ENCODE measurements around the gene KIF21A.

KIF21A gene

GRCh38 chr12:39383114-39383513, 59.8 kb downstream of the KIF21A start:
- no peak for DNase-seq

DNA sequence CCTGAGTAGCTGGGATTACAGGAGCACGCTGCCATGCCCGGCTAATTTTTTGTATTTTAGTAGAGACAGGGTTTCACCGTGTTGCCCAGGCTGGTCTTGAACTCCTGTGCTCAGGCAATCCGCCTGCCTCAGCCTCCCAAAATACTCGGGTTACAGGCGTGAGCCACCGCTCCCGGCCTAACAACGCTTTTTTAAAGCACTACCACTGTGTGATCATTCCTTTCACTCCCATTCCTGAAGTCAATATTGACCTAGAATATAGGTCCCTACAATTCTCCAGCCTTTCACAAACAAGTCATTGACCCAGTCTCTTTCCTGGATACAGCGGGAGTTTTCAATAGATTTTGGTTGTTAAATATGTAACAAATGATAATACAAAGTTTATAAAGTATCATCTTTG, 62.8 kb downstream of the KIF21A start:
- DNase-seq: no peak

- no peak for DNase-seq
Measured at GRCh38 chr12:39378341-39378740, 64.6 kb downstream of the KIF21A start.

GRCh38 chr12:39375206-39375808, 67.6 kb downstream of the KIF21A start:
- no peak for DNase-seq

GRCh38 chr12:39372929-39373328, 70.0 kb downstream of the KIF21A start:
- no peak for DNase-seq

- DNase-seq: no peak
Measured at GRCh38 chr12:39372204-39372925, 70.6 kb downstream of the KIF21A start.

- DNase-seq: no peak
Measured at GRCh38 chr12:39369756-39370155, 73.2 kb downstream of the KIF21A start.

DNA sequence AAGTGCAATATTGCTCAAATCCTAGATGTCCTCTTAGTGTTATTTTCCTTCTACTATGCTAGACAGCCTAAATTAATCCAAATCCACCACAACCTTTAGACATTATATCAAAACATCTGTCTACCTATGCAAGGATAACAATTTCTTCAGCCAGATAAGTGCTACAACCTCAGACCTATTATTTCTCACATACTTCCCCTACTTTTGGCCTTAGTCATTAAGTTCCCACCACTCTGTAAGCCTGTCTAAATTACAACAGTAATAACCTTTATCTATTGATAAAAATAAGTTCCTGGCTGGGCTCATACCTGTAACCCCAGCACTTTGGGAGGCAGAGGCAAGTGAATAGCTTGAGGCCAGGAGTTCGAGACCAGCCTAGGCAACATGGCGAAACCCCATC, 74.0 kb downstream of the KIF21A start:
- no peak for DNase-seq

DNA sequence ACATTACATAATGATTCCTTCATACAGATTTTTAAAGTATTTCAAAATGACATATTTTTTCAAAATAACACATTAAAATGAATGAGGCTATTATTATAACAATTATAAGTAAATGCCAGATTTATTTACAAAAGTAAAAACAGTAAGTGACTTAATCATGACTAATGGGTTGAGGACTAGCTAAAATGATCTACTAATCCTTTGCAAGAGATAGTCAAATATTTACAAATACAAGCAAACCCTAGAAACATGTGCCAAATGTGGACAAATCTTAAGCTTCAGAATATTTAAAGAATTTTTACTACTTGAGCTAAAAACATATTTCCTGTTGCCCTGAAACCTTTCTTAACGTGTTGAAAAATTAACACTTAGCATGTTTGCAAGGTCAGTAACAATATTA, 74.8 kb downstream of the KIF21A start:
- DNase-seq: no peak

- DNase-seq: no peak
Measured at GRCh38 chr12:39367494-39367893, 75.4 kb downstream of the KIF21A start.

- DNase-seq: no peak
Measured at GRCh38 chr12:39365364-39366001, 77.4 kb downstream of the KIF21A start.

DNA sequence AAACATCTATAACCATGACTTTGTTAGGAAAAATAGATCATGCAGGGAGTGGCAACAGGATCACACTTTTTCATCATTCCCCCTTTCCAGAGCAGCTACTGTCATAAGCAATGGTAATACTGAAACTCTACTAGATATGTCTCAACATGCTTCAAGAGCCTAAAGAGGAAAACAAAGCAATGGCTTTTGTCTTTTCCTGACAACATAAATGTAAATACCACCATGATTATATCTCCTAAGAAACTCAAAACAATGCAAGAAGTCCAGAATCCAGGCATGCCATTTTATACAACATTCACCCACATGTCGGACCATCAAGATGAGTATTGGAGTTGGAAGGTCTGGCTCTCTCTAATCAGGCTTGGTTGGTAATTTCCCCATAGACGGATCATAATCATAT, 78.7 kb downstream of the KIF21A start:
- DNase-seq: no peak

DNA sequence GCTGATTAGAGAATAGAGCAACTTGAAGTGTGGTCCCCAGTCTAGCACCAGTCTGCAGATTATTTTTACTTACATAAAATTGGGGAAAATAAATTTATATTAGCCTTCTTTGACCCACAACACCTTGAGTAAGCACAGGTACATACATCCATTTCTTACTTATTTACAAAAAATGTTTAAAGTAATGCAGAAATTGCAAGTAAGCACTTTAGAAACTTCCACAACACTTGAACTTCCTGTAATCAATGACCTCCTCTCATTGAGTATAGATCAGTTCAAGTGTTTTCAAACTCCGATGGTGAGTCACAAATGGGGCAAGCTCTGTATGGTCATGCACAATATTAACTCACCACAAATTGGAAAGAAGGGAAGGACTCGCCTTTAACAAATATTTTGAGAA, 83.3 kb downstream of the KIF21A start:
- DNase-seq: no peak

DNA sequence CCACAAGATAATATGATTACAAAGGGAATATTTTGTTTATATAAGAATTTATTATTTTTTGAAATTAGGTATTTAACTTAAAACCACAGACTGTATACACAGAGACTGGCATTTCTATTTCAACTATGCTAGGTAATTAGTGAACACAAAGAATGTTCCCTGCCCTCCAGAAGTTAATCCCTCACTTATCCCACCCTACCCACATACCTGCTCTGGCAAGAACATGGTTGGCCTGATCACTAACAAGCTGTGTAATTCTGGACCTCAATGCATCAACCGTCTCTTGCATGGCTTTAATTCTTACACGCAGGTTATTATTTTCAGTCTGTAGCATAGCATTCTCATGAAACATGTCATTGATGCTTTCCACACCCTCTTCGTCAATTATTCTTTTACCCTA, 85.9 kb downstream of the KIF21A start:
- no peak for DNase-seq

DNA sequence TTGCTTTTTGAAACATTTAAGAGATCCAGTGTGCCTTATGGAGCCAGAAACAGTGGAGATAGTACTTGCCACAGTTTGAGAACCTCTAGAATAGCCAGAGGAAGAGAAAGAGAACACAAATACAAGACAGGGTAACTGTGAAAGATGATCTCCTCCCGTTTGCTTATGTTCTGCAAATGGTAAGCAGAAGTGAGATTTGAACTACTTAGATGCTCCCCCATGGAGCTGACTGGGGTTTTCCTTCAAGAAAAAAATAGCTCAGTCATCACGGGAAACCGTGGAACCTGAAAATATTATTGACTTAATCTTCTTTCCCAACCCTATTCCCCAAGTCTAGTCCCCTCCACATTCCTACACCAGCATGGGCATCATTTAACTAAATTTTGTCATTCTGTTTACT, 87.1 kb downstream of the KIF21A start:
- no peak for DNase-seq

DNA sequence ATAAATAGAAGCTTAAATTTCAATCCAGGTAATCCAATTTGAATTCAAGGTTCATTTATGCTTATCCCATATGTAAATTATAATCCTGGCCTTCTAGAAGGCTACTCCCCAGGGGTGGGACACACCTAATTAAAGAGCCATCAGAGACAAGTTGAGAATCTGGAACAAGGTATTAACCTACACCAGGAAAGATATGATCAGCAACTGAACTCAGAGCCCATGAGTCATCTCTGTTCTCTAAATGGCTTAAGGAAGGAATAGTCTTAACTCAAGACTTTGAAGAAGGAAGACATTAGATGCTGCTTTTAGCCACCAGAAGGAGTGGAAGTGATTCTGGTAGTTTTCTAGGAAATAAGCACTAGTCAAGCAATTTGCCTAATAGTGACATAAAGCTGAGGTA, 88.0 kb downstream of the KIF21A start:
- DNase-seq: no peak

- no peak for DNase-seq
Measured at GRCh38 chr12:39352471-39353017, 90.4 kb downstream of the KIF21A start.

DNA sequence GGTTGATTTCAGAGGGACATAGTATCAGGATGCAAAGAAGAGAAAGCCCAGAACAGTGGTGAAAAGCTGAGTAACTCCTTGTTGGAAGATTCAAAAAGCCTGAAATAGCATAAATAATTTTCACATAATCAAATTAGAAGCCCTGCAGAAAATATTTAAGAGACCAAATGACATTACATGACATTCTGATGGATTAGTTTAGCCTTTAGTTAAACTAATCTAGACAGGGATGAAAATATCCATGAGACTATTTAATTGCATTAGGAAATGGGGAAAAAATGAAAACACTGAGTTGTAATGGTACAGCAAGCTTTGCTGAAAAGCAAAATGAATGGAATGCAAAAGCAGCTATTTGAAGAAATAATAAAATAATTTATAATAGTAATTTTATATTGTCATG, 91.8 kb downstream of the KIF21A start:
- DNase-seq: no peak

GRCh38 chr12:39348941-39349626, 93.8 kb downstream of the KIF21A start:
- DNase-seq: no peak

DNA sequence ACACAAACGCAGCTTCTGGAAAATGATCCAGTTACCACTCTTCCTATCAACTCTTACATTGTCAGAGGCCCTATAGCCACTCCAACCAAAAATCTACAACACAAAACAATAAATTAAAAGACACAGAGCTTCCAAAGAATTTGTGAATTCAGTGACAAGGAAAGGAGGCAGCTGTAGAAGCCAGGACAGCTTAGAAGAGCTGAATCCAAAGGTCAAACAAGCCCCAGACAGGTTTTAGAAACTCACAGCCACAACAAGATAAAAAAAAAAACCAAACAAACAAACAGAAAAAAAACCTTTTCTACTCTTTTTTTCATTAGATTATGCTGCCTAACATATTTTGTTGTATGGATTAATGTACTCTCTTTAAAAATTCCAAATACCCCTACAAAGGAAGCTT, 94.4 kb downstream of the KIF21A start:
- DNase-seq: no peak

GRCh38 chr12:39344926-39345325, 98.0 kb downstream of the KIF21A start:
- no peak for DNase-seq

- no peak for DNase-seq
Measured at GRCh38 chr12:39343665-39344064, 99.3 kb downstream of the KIF21A start.

DNA sequence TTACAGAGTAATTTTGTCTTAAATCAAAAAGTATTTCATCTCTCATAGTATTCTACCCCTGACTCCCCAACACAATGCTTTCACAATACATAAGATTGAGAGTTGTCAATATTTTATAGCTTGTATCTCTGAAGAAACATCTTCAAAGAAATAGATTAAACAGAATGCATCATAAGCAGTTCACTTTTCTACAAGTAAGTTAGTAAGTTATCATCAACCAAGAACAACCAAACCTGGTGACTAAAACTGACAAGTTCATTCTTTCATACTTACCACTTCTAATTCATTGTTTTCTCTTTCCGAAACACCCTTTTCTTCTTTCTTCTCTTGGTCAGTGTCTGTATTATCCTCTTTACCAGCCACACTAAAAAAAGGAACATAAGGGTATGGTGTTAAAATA, 101.2 kb downstream of the KIF21A start:
- DNase-seq: no peak

DNA sequence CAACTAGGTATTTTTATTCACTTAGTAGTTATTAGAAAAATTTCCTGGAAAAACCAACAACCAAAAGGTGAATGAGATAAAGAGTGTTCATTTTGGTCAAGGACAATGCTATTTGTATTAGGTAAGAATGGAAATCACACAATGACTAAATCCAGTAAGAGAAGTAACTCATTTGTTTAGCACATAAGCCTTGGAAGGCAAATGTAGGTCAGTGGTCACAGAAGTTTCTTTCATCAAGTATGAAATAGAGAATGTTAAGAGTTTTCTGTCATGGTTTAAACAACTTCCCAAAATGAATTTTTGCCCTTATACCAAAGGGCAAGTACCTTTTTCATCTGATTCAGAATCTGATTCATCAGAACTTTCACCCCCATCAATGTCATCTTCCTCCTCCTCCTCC, 101.7 kb downstream of the KIF21A start:
- peak; percentile 40 to 50 for DNase-seq

All from inflammatory macrophage treated with lipopolysaccharide for 1 hour (primary cell).